ENCODE results near the gene PNKD. TPM values are rescaled to one million over a fixed set of nuclear protein-coding genes. Genes with fewer than 3 reads are reported as not detected.
"Not testable (repeated sequence)": the region's sequence is repeated elsewhere in the genome, so short reads cannot be mapped to it uniquely, and the experiment has no call there.

The PNKD gene
- total RNA-seq, 1 donor from 2014 or later = 39.1 TPM

DNA sequence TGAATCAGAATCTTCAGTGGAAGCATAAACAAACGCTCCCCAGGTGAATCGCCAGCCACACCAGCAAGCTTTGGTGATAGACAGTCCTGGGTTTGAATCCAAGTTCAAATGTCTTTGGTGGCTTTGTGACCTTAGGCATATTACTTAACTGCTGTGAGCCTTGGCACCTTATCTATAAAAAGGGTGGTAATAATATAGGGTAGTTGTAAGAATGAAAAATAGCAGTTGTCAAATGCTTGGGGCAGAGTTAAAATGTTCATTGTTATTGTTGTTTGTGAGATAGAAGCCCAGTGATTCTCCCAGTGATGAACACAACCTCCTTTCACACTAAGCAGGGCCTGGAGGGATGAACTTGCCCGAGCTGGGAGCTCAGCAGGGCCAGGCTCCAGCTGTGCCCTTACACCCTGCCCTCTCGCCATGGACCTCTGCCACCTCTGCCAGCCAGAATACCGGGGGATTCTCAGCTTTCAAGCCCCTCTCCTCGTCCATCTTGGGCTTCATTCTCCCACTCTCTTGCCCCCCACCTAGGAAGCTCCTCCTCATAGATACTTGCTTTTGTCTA is 28.1 kb downstream of the PNKD start:
- H3K27ac ChIP-seq (ENCODE audit: low read depth, low read length) = no peak overlapping the region
- H3K36me3 ChIP-seq (ENCODE audit: control insufficient read depth in 3 of 3, insufficient read depth in 3 of 3, low read length in 3 of 3) = no peaks in the 10 kb centered on the region
- no peak overlapping the region for H3K4me3 ChIP-seq (ENCODE audit: low read length in 3 of 3)
- H3K4me1 ChIP-seq (ENCODE audit: control insufficient read depth in 3 of 3, insufficient read depth in 3 of 3, low read length in 3 of 3) = peaks cover 4 to 6% (median 5%) of the 10 kb centered on the region in 3 donors
- H3K9ac ChIP-seq (ENCODE audit: low read depth in 1 of 3, low read length in 3 of 3) = no peak overlapping the region
- no peaks in the 10 kb centered on the region for H3K27me3 ChIP-seq (ENCODE audit: control insufficient read depth in 3 of 3, insufficient read depth in 3 of 3, low read length in 3 of 3)
- H3K9me3 ChIP-seq (ENCODE audit: control insufficient read depth in 3 of 3, low read length in 3 of 3) = no peaks in the 10 kb centered on the region

DNA sequence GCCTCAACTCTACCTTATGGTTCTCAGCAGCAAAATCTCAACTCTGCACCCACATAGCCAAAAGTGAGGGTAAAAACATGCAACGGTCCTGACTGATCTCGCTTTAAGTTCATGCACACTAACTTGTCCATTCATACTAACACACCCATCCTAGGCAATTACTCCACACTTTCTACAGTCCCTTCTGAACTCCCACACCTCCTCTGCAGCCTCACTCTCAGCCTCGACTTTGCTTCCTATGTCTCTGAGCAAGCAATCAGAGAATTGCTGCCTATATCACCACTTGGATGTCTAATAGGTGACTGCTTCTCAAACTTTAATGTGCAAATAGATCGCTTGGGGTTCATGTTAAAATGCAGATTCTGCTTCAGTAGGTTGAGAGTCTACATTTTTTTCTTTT is 29.8 kb downstream of the PNKD start:
- peaks cover 0 to 6% (median 3%) of the 10 kb centered on the region in 3 donors for H3K4me1 ChIP-seq (ENCODE audit: control insufficient read depth in 3 of 3, insufficient read depth in 3 of 3, low read length in 3 of 3)
- H3K27ac ChIP-seq (ENCODE audit: low read depth, low read length) = no peak overlapping the region
- no peaks in the 10 kb centered on the region for H3K36me3 ChIP-seq (ENCODE audit: control insufficient read depth in 3 of 3, insufficient read depth in 3 of 3, low read length in 3 of 3)
- no peaks in the 10 kb centered on the region for H3K27me3 ChIP-seq (ENCODE audit: control insufficient read depth in 3 of 3, insufficient read depth in 3 of 3, low read length in 3 of 3)
- H3K4me3 ChIP-seq (ENCODE audit: low read length in 3 of 3) = no peak overlapping the region
- H3K9ac ChIP-seq (ENCODE audit: low read depth in 1 of 3, low read length in 3 of 3) = no peak overlapping the region
- no peaks in the 10 kb centered on the region for H3K9me3 ChIP-seq (ENCODE audit: control insufficient read depth in 3 of 3, low read length in 3 of 3)

DNA sequence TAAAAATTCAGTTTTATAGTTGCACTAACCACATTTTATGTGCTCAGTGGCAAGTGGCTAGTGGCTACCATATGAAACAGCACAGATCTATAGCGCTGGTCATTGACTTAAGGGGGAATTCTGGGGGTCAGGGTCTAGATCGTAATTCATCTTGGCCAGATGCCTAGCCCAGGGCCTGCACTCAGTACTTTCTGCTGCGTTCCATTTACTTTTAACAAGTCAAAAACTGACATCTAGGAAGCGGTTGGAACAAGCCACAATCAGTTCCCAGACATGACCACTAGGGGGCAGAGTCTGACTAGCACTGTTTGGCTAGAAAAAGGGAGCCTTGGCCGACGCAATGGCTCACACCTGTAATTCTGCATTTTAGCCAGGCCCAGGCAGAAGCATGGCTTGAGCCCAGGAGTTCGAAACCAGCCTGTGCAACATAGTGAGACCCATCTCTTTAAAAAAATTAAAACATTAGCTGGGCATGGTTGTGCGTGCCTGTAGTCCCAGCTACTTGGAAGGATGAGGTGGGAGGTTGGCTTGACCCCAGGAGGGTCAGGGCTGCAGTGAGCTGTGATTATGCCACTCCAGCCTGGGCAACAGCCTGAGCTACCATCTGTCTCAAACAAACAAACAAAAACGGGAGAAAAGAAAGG is 31.0 kb downstream of the PNKD start:
- peaks cover 0 to 6% (median 3%) of the 10 kb centered on the region in 3 donors for H3K4me1 ChIP-seq (ENCODE audit: control insufficient read depth in 3 of 3, insufficient read depth in 3 of 3, low read length in 3 of 3)
- no peak overlapping the region for H3K4me3 ChIP-seq (ENCODE audit: low read length in 3 of 3)
- H3K27ac ChIP-seq (ENCODE audit: low read depth, low read length) = no peak overlapping the region
- no peaks in the 10 kb centered on the region for H3K27me3 ChIP-seq (ENCODE audit: control insufficient read depth in 3 of 3, insufficient read depth in 3 of 3, low read length in 3 of 3)
- H3K9me3 ChIP-seq (ENCODE audit: control insufficient read depth in 3 of 3, low read length in 3 of 3) = no peaks in the 10 kb centered on the region
- peak overlapping the region in 1 of 3 donors; percentile 60 for H3K9ac ChIP-seq (ENCODE audit: low read depth in 1 of 3, low read length in 3 of 3)
- H3K36me3 ChIP-seq (ENCODE audit: control insufficient read depth in 3 of 3, insufficient read depth in 3 of 3, low read length in 3 of 3) = no peaks in the 10 kb centered on the region

DNA sequence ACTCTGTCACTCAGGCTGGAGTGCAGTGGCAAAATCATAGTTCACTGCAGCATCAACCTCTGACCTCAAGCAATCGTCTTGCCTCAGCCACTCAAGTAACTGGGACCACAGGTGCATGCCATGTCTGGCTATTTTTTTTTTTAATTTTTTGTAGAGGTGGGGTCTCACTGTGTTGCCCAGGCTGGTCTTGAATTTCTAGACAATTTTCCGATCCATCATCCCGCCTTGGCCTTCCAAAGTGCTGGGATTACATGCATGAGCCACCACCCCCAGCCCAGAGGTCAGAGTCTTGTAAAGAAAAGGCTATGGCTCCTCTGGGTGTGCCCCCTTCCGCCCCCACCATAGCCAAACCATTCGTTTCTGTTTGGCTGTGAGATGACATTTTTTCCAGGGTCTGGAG is 35.1 kb downstream of the PNKD start:
- no peaks in the 10 kb centered on the region for H3K27me3 ChIP-seq (ENCODE audit: control insufficient read depth in 3 of 3, insufficient read depth in 3 of 3, low read length in 3 of 3)
- no peaks in the 10 kb centered on the region for H3K9me3 ChIP-seq (ENCODE audit: control insufficient read depth in 3 of 3, low read length in 3 of 3)
- H3K36me3 ChIP-seq (ENCODE audit: control insufficient read depth in 3 of 3, insufficient read depth in 3 of 3, low read length in 3 of 3) = no peaks in the 10 kb centered on the region
- H3K9ac ChIP-seq (ENCODE audit: low read depth in 1 of 3, low read length in 3 of 3) = no peak overlapping the region
- H3K4me1 ChIP-seq (ENCODE audit: control insufficient read depth in 3 of 3, insufficient read depth in 3 of 3, low read length in 3 of 3) = no peaks in the 10 kb centered on the region
- no peak overlapping the region for H3K4me3 ChIP-seq (ENCODE audit: low read length in 3 of 3)
- no peak overlapping the region for H3K27ac ChIP-seq (ENCODE audit: low read depth, low read length)

DNA sequence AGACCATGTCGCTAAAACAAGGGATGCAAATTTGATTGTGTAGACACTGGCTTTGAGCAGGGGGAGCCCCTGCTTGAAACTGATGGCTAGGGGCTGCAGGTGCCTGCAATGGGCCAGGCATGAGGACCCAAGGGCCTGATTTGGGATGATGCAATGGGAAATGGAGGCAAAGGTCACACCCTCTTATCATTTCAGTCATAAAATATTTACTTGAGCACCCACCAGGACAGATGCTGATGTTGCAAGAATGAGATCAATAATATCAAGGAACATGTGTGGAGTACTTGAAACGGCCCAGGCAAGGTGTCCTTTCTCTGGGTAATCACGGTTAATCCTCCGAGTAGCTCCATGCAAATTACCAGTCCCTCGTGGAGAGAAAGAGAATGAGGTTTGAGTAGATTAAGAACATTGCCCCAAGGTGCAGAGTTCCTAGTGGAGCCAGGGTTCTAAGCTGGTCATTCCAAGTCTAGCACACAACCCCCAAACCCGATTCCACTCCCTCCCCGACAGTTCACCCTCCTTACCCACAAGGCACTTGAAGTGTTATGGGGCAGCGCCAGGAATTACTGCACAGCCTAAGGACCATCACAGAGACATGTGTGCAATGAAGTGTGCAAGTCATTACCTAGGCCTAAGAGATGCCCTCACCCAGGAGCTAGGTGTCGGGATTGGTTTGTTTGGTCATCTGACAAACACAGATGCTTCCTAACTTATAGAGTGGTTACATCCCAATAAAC is 36.0 kb downstream of the PNKD start:
- Histone ChIP-seq H3K27me3 (ENCODE audit: control insufficient read depth in 3 of 3, insufficient read depth in 3 of 3, low read length in 3 of 3) (no peaks in the 10 kb centered on the region), H3K4me3 (ENCODE audit: low read length in 3 of 3) (no peak overlapping the region), H3K9ac (ENCODE audit: low read depth in 1 of 3, low read length in 3 of 3) (no peak overlapping the region), H3K4me1 (ENCODE audit: control insufficient read depth in 3 of 3, insufficient read depth in 3 of 3, low read length in 3 of 3) (no peaks in the 10 kb centered on the region), H3K27ac (ENCODE audit: low read depth, low read length) (no peak overlapping the region), H3K36me3 (ENCODE audit: control insufficient read depth in 3 of 3, insufficient read depth in 3 of 3, low read length in 3 of 3) (no peaks in the 10 kb centered on the region), H3K9me3 (ENCODE audit: control insufficient read depth in 3 of 3, low read length in 3 of 3) (no peaks in the 10 kb centered on the region)

DNA sequence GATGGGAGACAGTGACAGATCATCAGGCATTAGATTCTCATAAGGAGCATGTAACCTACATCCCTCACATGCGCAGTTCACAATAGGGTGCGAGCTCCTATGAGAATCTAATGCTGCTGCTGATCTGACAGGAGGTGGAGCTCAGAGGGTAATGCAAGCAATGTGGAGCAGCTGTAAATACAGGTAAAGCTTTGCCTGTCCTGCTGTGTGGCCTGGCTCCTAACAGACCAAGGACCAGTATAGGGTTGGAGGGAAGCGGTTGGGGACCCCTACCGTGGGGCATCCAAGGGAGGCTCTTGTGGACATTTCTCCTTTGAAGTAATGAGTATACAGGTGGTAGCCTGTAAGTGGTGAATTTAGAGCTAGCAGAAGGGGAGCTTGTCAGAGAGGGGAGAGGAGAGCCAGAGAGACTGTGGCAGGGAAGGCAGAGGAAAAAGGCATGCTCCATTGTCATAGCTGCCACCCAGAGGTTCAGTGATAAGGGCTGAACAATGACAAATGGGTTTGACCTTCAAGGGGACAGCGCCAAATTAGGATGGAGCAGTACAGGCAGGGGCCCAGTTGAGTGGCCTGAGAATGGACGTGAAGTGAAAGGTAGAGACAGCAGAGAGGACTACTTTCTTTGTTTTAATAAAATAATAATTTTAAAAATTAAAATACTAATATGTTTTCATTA is 37.2 kb downstream of the PNKD start:
- H3K9me3 ChIP-seq (ENCODE audit: control insufficient read depth in 3 of 3, low read length in 3 of 3) = no peaks in the 10 kb centered on the region
- H3K9ac ChIP-seq (ENCODE audit: low read depth in 1 of 3, low read length in 3 of 3) = no peak overlapping the region
- H3K36me3 ChIP-seq (ENCODE audit: control insufficient read depth in 3 of 3, insufficient read depth in 3 of 3, low read length in 3 of 3) = no peaks in the 10 kb centered on the region
- H3K27ac ChIP-seq (ENCODE audit: low read depth, low read length) = no peak overlapping the region
- H3K27me3 ChIP-seq (ENCODE audit: control insufficient read depth in 3 of 3, insufficient read depth in 3 of 3, low read length in 3 of 3) = no peaks in the 10 kb centered on the region
- H3K4me3 ChIP-seq (ENCODE audit: low read length in 3 of 3) = no peak overlapping the region
- no peaks in the 10 kb centered on the region for H3K4me1 ChIP-seq (ENCODE audit: control insufficient read depth in 3 of 3, insufficient read depth in 3 of 3, low read length in 3 of 3)

DNA sequence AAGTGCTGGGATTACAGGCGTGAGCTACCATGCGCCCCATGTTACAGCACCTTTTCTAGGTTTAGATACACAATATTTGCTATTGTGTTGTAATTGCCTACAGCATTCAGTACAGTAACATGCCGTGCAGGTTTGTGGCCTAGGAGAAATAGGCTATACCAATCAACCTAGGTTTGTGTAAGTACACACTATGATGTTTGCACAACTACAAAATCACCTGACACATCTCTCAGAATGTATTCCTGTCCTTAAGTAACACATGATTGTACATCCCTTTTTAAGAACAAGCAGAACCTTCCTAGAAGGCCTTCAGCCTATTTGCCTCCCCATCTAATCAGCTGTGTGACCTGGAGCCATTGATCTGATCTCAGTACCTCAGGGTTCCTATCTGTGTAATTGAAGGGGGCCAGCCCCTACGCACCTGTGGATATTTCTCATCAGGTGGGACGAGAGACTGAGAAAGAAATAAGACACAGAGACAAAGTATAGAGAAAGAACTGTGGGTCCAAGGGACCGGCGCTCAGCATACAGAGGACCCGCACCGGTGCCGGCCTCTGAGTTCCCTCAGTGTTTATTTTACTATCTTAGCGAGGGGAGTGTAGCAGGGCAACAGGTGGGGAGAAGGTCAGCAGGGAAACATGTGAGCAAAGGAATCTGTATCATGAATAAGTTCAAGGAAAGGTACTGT is 40.7 kb downstream of the PNKD start:
- H3K27ac ChIP-seq (ENCODE audit: low read depth, low read length) = no peak overlapping the region
- no peak overlapping the region for H3K4me3 ChIP-seq (ENCODE audit: low read length in 3 of 3)
- H3K9ac ChIP-seq (ENCODE audit: low read depth in 1 of 3, low read length in 3 of 3) = no peak overlapping the region
- no peaks in the 10 kb centered on the region for H3K4me1 ChIP-seq (ENCODE audit: control insufficient read depth in 3 of 3, insufficient read depth in 3 of 3, low read length in 3 of 3)
- H3K27me3 ChIP-seq (ENCODE audit: control insufficient read depth in 3 of 3, insufficient read depth in 3 of 3, low read length in 3 of 3) = no peaks in the 10 kb centered on the region
- no peaks in the 10 kb centered on the region for H3K36me3 ChIP-seq (ENCODE audit: control insufficient read depth in 3 of 3, insufficient read depth in 3 of 3, low read length in 3 of 3)
- no peaks in the 10 kb centered on the region for H3K9me3 ChIP-seq (ENCODE audit: control insufficient read depth in 3 of 3, low read length in 3 of 3)

DNA sequence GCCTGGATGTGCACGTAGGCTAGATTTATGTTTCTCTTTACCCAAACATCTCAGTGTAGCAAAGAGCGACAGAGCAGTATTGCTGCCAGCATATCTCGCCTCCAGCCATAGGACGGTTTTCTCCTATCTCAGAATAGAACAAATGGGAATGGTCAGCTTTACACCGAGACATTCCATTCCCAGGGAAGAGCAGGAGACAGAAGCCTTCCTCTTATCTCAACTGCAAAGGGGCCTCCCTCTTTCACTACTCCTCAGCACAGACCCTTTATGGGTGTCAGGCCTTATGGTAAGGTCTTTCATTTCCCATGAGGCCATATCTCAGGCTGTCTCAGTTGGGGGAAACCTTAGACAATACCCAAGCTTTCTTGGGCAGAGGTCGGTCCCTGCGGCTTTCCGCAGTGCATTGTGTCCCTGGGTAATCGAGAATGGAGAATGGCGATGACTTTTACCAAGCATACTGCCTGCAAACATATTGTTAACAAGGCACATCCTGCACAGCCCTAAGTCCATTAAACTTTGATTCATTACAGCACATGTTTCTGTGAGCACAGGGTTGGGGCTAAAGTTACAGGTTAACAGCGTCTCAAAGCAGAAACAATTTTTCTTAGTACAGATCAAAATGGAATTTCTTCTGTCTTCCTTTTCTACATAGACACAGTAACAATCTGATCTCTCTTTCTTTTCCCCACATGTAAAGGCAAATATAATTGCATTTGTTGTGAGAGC is 41.4 kb downstream of the PNKD start:
- H3K27me3 ChIP-seq (ENCODE audit: control insufficient read depth in 3 of 3, insufficient read depth in 3 of 3, low read length in 3 of 3); H3K4me3 ChIP-seq (ENCODE audit: low read length in 3 of 3); H3K9me3 ChIP-seq (ENCODE audit: control insufficient read depth in 3 of 3, low read length in 3 of 3); H3K4me1 ChIP-seq (ENCODE audit: control insufficient read depth in 3 of 3, insufficient read depth in 3 of 3, low read length in 3 of 3); H3K9ac ChIP-seq (ENCODE audit: low read depth in 1 of 3, low read length in 3 of 3); H3K36me3 ChIP-seq (ENCODE audit: control insufficient read depth in 3 of 3, insufficient read depth in 3 of 3, low read length in 3 of 3); H3K27ac ChIP-seq (ENCODE audit: low read depth, low read length): not testable (repeated sequence)

DNA sequence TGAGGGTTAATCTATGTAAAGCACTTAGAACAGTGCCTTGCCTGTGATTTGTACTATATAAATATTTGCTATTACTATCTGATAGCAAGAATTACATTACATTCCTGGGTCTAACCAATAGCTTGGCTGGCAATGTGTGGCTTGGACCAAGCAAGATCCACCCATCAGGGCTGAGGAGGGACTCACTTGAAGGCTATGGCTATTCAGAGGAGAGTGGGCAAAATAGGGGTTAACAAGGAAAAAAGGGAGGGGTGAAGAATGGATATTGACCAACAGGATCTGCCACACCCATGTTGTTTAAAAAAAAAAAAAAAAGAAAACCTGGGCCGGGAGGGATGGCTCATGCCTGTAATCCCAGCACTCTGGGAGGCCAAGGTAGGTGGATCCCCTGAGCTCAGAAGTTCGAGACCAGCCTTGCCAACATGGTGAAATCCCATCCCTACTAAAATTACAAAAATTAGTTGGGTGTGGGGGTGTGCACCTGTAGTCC is 42.0 kb downstream of the PNKD start:
- no peak overlapping the region for H3K9ac ChIP-seq (ENCODE audit: low read depth in 1 of 3, low read length in 3 of 3)
- no peak overlapping the region for H3K4me3 ChIP-seq (ENCODE audit: low read length in 3 of 3)
- no peaks in the 10 kb centered on the region for H3K4me1 ChIP-seq (ENCODE audit: control insufficient read depth in 3 of 3, insufficient read depth in 3 of 3, low read length in 3 of 3)
- H3K27ac ChIP-seq (ENCODE audit: low read depth, low read length) = no peak overlapping the region
- H3K36me3 ChIP-seq (ENCODE audit: control insufficient read depth in 3 of 3, insufficient read depth in 3 of 3, low read length in 3 of 3) = no peaks in the 10 kb centered on the region
- H3K9me3 ChIP-seq (ENCODE audit: control insufficient read depth in 3 of 3, low read length in 3 of 3) = no peaks in the 10 kb centered on the region
- H3K27me3 ChIP-seq (ENCODE audit: control insufficient read depth in 3 of 3, insufficient read depth in 3 of 3, low read length in 3 of 3) = no peaks in the 10 kb centered on the region

All from skeletal muscle tissue (tissue), 4 donors.